HL-60 (cell line): ENCODE data around the gene GFPT2.
A peak's percentile ranks its signal among the peaks of the same experiment; 100 is the strongest.

Experiments used
- CTCF ChIP-seq: IDR thresholded peaks from one replicate; pipeline ENCODE4 v1.5.1; 2011; ENCODE audit warnings: low read length, control low read depth, inconsistent platforms; ENCODE audit not compliant: insufficient read depth
- GABPA ChIP-seq: IDR thresholded peaks from 2 replicates; pipeline ENCODE4 v1.6.1; 2012; ENCODE audit warnings: low read depth
- POLR2AphosphoS5 ChIP-seq: IDR thresholded peaks from 2 replicates; pipeline ENCODE4 v1.6.1; 2012; ENCODE audit warnings: low read depth
- REST ChIP-seq: IDR thresholded peaks from 2 replicates; pipeline ENCODE4 v1.6.1; 2012; ENCODE audit warnings: low read depth; ENCODE audit not compliant: insufficient replicate concordance
- SPI1 ChIP-seq: IDR thresholded peaks from 2 replicates; pipeline ENCODE4 v1.6.1; 2012; ENCODE audit warnings: low read depth, mild to moderate bottlenecking, borderline replicate concordance

DNA sequence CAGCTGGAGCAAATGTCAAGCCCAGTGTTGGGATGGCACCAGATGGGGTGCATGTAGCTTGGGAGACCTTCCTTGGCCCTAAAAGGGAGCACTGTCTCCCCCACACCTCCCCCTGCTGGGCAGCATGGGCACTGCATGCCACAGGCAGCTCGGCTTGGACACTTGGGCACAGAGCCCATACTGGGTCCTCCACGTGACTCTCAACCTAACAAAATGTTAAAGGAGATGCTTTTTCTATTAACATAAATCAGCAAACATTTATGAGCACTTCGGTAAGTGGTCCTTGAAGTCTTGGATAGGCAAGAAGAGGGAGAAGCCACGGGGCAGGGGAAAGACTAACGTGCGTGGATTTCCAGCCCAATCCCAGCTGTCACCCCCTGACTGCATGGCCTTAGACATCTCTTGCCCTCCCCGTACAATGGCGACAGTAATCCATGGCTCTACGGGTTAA lies 37.3 kb downstream of the GFPT2 start:
- TF ChIP-seq GABPA (no peak), CTCF (peak; percentile 91), REST (no peak), SPI1 (no peak), POLR2AphosphoS5 (no peak)
